ENCODE data around the gene QPCT. TPM values are rescaled to one million over a fixed set of nuclear protein-coding genes. Genes with fewer than 3 reads are reported as not detected.

QPCT gene
- polyA plus RNA-seq, 6 donors from 2014 or later = 0.14 to 1.8 (median 1.1) TPM

DNA sequence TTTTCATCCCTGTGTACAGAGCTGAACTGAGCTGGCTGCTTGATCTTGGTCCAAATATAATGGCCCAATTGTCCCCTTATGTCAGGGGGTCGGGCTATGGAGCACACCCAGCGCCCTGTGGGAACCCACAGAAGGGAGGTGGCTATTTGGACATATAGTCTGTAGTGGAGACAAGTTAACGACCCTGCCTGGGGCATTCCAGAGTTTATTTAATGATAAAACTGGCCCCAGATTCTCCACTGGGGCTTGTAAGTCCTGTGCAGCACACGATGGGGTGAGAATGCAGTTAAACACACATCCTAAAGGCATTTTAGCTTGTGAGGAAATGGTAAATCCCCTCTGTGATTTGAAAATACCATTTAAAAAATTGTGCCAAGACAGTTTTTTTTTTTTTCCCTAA is 72.9 kb downstream of the QPCT start:
- Mint-ChIP-seq H3K27me3 (peaks cover 0 to 6% (median 4%) of the 10 kb centered on the region in 3 donors), H3K4me1 (peaks cover 0 to 5% (median 3%) of the 10 kb centered on the region in 3 donors), H3K4me3 (no peak overlapping the region), H3K27ac (no peak overlapping the region), H3K36me3 (no peaks in the 10 kb centered on the region), H3K9me3 (no peaks in the 10 kb centered on the region)
- DNase-seq (no peak), ATAC-seq (ENCODE audit: low read depth in 2 of 2) (no peak)

DNA sequence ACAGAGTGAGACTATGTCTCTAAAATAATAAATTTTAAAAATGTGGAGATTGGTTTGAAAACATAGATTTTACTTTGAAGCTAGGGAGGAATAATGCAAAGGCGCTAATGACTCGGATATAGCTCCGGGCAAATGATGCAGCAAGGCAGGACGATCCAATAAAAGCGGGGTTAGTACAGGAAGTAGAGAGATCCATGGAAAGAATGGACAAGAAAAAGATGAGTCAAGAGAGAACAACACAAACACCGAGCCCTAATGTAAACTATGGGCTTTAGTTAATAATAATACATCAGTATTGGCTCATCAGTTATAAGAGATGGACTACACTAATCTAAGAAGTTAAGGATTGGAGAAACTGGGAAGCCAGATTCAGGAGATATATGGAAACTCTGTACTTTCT is 74.5 kb downstream of the QPCT start:
- ATAC-seq (ENCODE audit: low read depth in 2 of 2) (no peak), DNase-seq (no peak)
- H3K36me3 Mint-ChIP-seq = no peaks in the 10 kb centered on the region
- no peak overlapping the region for H3K4me3 Mint-ChIP-seq
- H3K27me3 Mint-ChIP-seq = peaks cover 0 to 6% (median 4%) of the 10 kb centered on the region in 3 donors
- peak overlapping the region in 1 of 6 donors; percentile 5 for H3K27ac Mint-ChIP-seq
- H3K4me1 Mint-ChIP-seq = peaks cover 0 to 5% (median 3%) of the 10 kb centered on the region in 3 donors
- H3K9me3 Mint-ChIP-seq = peaks cover 0 to 6% (median 0%) of the 10 kb centered on the region in 7 donors

DNA sequence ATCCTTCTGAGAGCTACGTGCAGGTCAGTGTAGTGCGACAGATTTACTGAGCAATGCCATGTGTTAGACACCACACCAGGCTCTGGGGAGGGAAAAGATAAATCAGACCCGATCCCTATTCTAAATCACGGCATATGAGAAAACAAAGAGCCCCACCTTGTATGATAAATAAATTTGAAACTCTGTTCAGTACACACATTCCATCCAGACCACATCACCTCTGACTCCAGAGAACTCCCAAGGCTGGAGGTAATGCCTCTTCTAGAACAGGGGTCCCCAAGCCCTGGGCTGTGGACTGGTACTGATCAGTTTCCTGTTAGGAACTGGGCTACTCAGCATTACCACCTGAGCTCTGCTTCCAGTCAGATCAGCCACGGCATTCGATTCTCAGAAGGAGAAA is 77.3 kb downstream of the QPCT start:
- H3K4me1 Mint-ChIP-seq = no peaks in the 10 kb centered on the region
- H3K4me3 Mint-ChIP-seq = no peak overlapping the region

DNA sequence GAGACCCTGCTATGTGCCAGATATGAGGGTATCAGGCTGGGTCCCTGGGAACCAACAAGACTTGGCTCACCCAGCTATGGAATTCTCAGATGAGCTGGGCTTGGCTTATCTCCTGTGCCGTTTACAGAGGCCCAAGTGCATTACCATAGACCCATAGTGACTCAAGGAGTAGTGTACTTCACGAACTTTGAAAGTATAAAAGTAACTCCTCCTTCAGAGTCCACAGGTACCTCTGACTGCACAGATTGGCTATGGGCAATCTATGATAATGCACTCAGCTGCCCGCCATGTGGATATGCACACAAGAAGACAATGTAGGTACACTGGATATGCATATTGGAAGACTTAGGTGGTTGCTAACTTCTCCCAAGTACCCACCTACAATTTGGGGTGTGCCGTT is 78.4 kb downstream of the QPCT start:
- H3K4me3 Mint-ChIP-seq = no peak overlapping the region
- DNase-seq = no peak

More for the DNA sequence above, 77.3 kb downstream of the QPCT start:
- H3K27me3 Mint-ChIP-seq = peaks cover 0 to 6% (median 0%) of the 10 kb centered on the region in 3 donors
- no peak overlapping the region for H3K27ac Mint-ChIP-seq
- no peak for ATAC-seq (ENCODE audit: low read depth in 2 of 2)
- peaks cover 0 to 6% (median 0%) of the 10 kb centered on the region in 7 donors for H3K9me3 Mint-ChIP-seq
- H3K36me3 Mint-ChIP-seq = no peaks in the 10 kb centered on the region
- DNase-seq = no peak

More for the DNA sequence above, 78.4 kb downstream of the QPCT start:
- Mint-ChIP-seq H3K4me1 (no peaks in the 10 kb centered on the region), H3K36me3 (no peaks in the 10 kb centered on the region), H3K27ac (no peak overlapping the region), H3K9me3 (peaks cover 0 to 6% (median 0%) of the 10 kb centered on the region in 7 donors), H3K27me3 (peaks cover 0 to 6% (median 0%) of the 10 kb centered on the region in 3 donors)
- ATAC-seq (ENCODE audit: low read depth in 2 of 2) = no peak

Other genes starting within 250 kb of the QPCT start
- gene EIF2AK2, start 187.7 kb upstream of the QPCT start, polyA plus RNA-seq (ENCODE audit: low read depth in 6 of 6) = 10 to 100 TPM; 15.7 to 36.3 (median 22.1) TPM
- gene SULT6B1, start 156.0 kb upstream of the QPCT start, polyA plus RNA-seq (ENCODE audit: low read depth in 6 of 6) = not detected
- 10 to 100 TPM; 26.6 to 40.8 (median 34.2) TPM for gene CEBPZOS, start 148.1 kb upstream of the QPCT start, polyA plus RNA-seq (ENCODE audit: low read depth in 6 of 6)
- 10 to 100 TPM; 21.2 to 37.5 (median 27.9) TPM for gene CEBPZ, start 113.0 kb upstream of the QPCT start, polyA plus RNA-seq (ENCODE audit: low read depth in 6 of 6)
- gene NDUFAF7, start 113.0 kb upstream of the QPCT start, polyA plus RNA-seq (ENCODE audit: low read depth in 6 of 6) = 10 to 100 TPM in 1 of 6 donors, 1 to 10 TPM in 5; 5.9 to 14.9 (median 8.4) TPM
- gene PRKD3, start 19.8 kb upstream of the QPCT start, polyA plus RNA-seq (ENCODE audit: low read depth in 6 of 6) = 10 to 100 TPM; 47.1 to 65.5 (median 54.0) TPM

All from naive B cell (primary cell).